HS-5 (cell line): ENCODE results near the gene RPL41.
"Not testable (repeated sequence)": the region's sequence is repeated elsewhere in the genome, so short reads cannot be mapped to it uniquely, and the experiment has no call there.

ENCODE experiments used
- DNase-seq: peaks from one replicate; pipeline ENCODE4 v3.0.0-alpha.2; 2012; ENCODE audit warnings: low read depth

The RPL41 gene

GRCh38 chr12:56154818-56155217 is 38.4 kb downstream of the RPL41 start:
- no peak for DNase-seq

GRCh38 chr12:56155256-56155845 is 38.9 kb downstream of the RPL41 start:
- DNase-seq = no peak

- DNase-seq = not testable (repeated sequence)
These were observed 40.2 kb downstream of the RPL41 start for GRCh38 chr12:56156464-56157200.

- DNase-seq = peak; percentile 74
These were observed 41.0 kb downstream of the RPL41 start for GRCh38 chr12:56157201-56158028.

GRCh38 chr12:56158029-56158925 is 41.8 kb downstream of the RPL41 start, which contains the start of gene MYL6:
TSS of gene MYL6 (plus strand) at chr12:56158359. CDS start at chr12:56158402, 43 bp downstream.
- peak; percentile 97 for DNase-seq

GRCh38 chr12:56158926-56159461 is 42.6 kb downstream of the RPL41 start:
- no peak for DNase-seq

- no peak for DNase-seq
These were observed 43.2 kb downstream of the RPL41 start for GRCh38 chr12:56159482-56160192.

GRCh38 chr12:56160193-56160763 is 43.8 kb downstream of the RPL41 start:
- DNase-seq = no peak

GRCh38 chr12:56160894-56161689 is 44.7 kb downstream of the RPL41 start:
- no peak for DNase-seq

- DNase-seq = no peak
These were observed 45.4 kb downstream of the RPL41 start for GRCh38 chr12:56161690-56162351.

- DNase-seq = no peak
These were observed 46.2 kb downstream of the RPL41 start for GRCh38 chr12:56162468-56163290.

GRCh38 chr12:56163533-56164344 is 47.3 kb downstream of the RPL41 start:
- no peak for DNase-seq

- DNase-seq = no peak
These were observed 47.9 kb downstream of the RPL41 start for GRCh38 chr12:56164345-56164729.

GRCh38 chr12:56165369-56165768 is 48.9 kb downstream of the RPL41 start:
- DNase-seq = no peak
